Esophagus squamous epithelium (tissue), 4 donors: Measurements from ENCODE around the gene SEPHS2.

Source experiments
- POLR2A ChIP-seq, 4 donors: fragments of 450-650 bp; IDR thresholded peaks; one replicate each; pipeline ENCODE4 v1.6.1; 2017; ENCODE audit warnings: antibody characterized with exemption in 4 of 4, mild to moderate bottlenecking in 4 of 4, moderate library complexity in 3 of 4
- TF ChIP-seq, protein P1 (sequence below), 6 experiments: fragments of 450-650 bp in 4 of 6; fragments of 200-600 bp in 2 of 6; sonication (generic) in 2 of 6; IDR thresholded peaks; one replicate each; pipeline ENCODE4 v1.5.1; 2016 to 2019; ENCODE audit warnings: antibody characterized with exemption in 6 of 6, mild to moderate bottlenecking in 4 of 6, moderate library complexity in 4 of 6

DNA sequence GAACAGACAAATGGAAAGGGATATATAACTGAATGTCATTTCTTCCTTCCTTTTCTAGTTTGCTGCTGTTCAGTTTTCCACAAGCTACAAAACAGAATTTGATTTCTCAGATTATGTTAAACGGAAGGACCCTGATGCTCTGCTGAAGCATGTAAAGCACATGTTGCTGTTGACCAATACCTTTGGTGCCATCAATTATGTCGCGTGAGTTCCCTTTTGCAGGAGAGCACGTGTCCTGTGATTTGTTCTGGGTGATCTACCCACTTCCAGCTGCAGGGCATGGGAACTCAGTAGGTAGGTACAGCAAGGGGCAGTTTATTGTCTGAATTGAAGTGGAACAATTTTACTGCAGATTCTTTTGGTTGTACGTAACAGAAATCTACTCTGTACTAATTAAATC, 35.7 kb upstream of the SEPHS2 start:
- TF ChIP-seq, protein P1, sequence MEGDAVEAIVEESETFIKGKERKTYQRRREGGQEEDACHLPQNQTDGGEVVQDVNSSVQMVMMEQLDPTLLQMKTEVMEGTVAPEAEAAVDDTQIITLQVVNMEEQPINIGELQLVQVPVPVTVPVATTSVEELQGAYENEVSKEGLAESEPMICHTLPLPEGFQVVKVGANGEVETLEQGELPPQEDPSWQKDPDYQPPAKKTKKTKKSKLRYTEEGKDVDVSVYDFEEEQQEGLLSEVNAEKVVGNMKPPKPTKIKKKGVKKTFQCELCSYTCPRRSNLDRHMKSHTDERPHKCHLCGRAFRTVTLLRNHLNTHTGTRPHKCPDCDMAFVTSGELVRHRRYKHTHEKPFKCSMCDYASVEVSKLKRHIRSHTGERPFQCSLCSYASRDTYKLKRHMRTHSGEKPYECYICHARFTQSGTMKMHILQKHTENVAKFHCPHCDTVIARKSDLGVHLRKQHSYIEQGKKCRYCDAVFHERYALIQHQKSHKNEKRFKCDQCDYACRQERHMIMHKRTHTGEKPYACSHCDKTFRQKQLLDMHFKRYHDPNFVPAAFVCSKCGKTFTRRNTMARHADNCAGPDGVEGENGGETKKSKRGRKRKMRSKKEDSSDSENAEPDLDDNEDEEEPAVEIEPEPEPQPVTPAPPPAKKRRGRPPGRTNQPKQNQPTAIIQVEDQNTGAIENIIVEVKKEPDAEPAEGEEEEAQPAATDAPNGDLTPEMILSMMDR (IDR thresholded peaks at IDR 0.05), result no peak
- TF ChIP-seq POLR2A (IDR thresholded peaks at IDR 0.05), result no peak
